ENCODE measurements around the gene NAA20. TPM values are rescaled to one million over a fixed set of nuclear protein-coding genes. Genes with fewer than 3 reads are reported as not detected.

Gene NAA20
- total and polyA plus RNA-seq, 2 donors (not counting 1 experiment from before 2014, with no cell fraction given), result 20.3 to 27.1 TPM

GRCh38 chr20:19968466-19969073 is 48.6 kb upstream of the NAA20 start:
- no peak for TF ChIP-seq EZH2 (IDR thresholded peaks at IDR 0.05; ENCODE audit: borderline replicate concordance, insufficient read depth, low read depth, low read length, poor library complexity, severe bottlenecking)
- TF ChIP-seq, protein P1, sequence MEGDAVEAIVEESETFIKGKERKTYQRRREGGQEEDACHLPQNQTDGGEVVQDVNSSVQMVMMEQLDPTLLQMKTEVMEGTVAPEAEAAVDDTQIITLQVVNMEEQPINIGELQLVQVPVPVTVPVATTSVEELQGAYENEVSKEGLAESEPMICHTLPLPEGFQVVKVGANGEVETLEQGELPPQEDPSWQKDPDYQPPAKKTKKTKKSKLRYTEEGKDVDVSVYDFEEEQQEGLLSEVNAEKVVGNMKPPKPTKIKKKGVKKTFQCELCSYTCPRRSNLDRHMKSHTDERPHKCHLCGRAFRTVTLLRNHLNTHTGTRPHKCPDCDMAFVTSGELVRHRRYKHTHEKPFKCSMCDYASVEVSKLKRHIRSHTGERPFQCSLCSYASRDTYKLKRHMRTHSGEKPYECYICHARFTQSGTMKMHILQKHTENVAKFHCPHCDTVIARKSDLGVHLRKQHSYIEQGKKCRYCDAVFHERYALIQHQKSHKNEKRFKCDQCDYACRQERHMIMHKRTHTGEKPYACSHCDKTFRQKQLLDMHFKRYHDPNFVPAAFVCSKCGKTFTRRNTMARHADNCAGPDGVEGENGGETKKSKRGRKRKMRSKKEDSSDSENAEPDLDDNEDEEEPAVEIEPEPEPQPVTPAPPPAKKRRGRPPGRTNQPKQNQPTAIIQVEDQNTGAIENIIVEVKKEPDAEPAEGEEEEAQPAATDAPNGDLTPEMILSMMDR (IDR thresholded peaks at IDR 0.05), result no peak
- intact Hi-C loops (cut with micrococcal nuclease), result no loop called here
- Histone ChIP-seq H3K4me2 (replicated peaks; ENCODE audit: low read depth, low read length, poor library complexity, severe bottlenecking) (no peak overlapping the region), H3K27me3 (replicated peaks in 1 of 4; ENCODE audit: control extremely low read depth in 1 of 4, control insufficient read depth in 3 of 4, insufficient read depth in 4 of 4, low read length in 3 of 4) (no peaks in the 10 kb centered on the region), H4K20me1 (ENCODE audit: control insufficient read depth, insufficient read depth, low read length, poor library complexity, severe bottlenecking) (no peaks in the 10 kb centered on the region), H3K4me3 (ENCODE audit: control extremely low read depth in 1 of 5, extremely low read depth in 1 of 5, insufficient read depth in 1 of 5, low read depth in 2 of 5, low read length in 4 of 5) (no peak overlapping the region), H3K27ac (ENCODE audit: low read length in 2 of 2) (no peak overlapping the region), H3K4me1 (ENCODE audit: control insufficient read depth in 2 of 2, insufficient read depth in 2 of 2, low read length in 2 of 2) (peaks cover 0 to 7% of the 10 kb centered on the region in 2 donors), H2AFZ (ENCODE audit: insufficient read depth, low read depth, low read length, poor library complexity, severe bottlenecking) (no peak overlapping the region), H3K9ac (ENCODE audit: low read length) (no peak overlapping the region), H3K9me3 (ENCODE audit: control extremely low read depth in 1 of 3, control insufficient read depth in 2 of 3, insufficient read depth in 1 of 3, low read length in 2 of 3) (no peaks in the 10 kb centered on the region), H3K36me3 (replicated peaks in 1 of 2; ENCODE audit: control extremely low read depth in 1 of 2, control insufficient read depth in 1 of 2, extremely low read depth in 1 of 2, insufficient read depth in 2 of 2, low read length in 1 of 2) (no peaks in the 10 kb centered on the region), H3K79me2 (ENCODE audit: control insufficient read depth, insufficient read depth, low read length) (no peaks in the 10 kb centered on the region)
- H3K4me1 Mint-ChIP-seq, result peaks cover 6% of the 10 kb centered on the region
- no peak for ATAC-seq (ENCODE audit: low read depth)
- ChIA-PET POLR2A (no interaction called here), CTCF (no interaction called here)
- H3K27ac Mint-ChIP-seq, result no peak overlapping the region
- no peak for DNase-seq
- no peaks in the 10 kb centered on the region for H3K27me3 Mint-ChIP-seq
- 83% methylated on average over 1 of the region's 4 CpGs for WGBS (ENCODE audit: insufficient coverage)
- no peak overlapping the region for H3K4me3 Mint-ChIP-seq
- no peaks in the 10 kb centered on the region for H3K9me3 Mint-ChIP-seq (ENCODE audit: insufficient read depth)

GRCh38 chr20:19969106-19969505 is 48.1 kb upstream of the NAA20 start:
- no peak overlapping the region for H3K4me3 ChIP-seq (ENCODE audit: control extremely low read depth in 1 of 5, extremely low read depth in 1 of 5, insufficient read depth in 1 of 5, low read depth in 2 of 5, low read length in 4 of 5)
- ATAC-seq (ENCODE audit: low read depth), result no peak
- POLR2A ChIA-PET, result no interaction called here

More at GRCh38 chr20:19969106-19969505, 48.1 kb upstream of the NAA20 start:
- H3K4me1 ChIP-seq (ENCODE audit: control insufficient read depth in 2 of 2, insufficient read depth in 2 of 2, low read length in 2 of 2), result peaks cover 0 to 7% of the 10 kb centered on the region in 2 donors
- CTCF ChIA-PET, result interaction anchor here (0.6 kb wide), 1 partner anchor 271 kb away, joined by 4 read pairs; no protein-coding TSS in a partner anchor
- H3K27me3 ChIP-seq (replicated peaks in 1 of 4; ENCODE audit: control extremely low read depth in 1 of 4, control insufficient read depth in 3 of 4, insufficient read depth in 4 of 4, low read length in 3 of 4), result no peaks in the 10 kb centered on the region
- 100% methylated on average over 4 of the region's 5 CpGs for WGBS (ENCODE audit: insufficient coverage)
- H3K9me3 ChIP-seq (ENCODE audit: control extremely low read depth in 1 of 3, control insufficient read depth in 2 of 3, insufficient read depth in 1 of 3, low read length in 2 of 3), result no peaks in the 10 kb centered on the region
- no peaks in the 10 kb centered on the region for H3K36me3 ChIP-seq (replicated peaks in 1 of 2; ENCODE audit: control extremely low read depth in 1 of 2, control insufficient read depth in 1 of 2, extremely low read depth in 1 of 2, insufficient read depth in 2 of 2, low read length in 1 of 2)
- Mint-ChIP-seq H3K4me3 (no peak overlapping the region), H3K9me3 (ENCODE audit: insufficient read depth) (no peaks in the 10 kb centered on the region), H3K4me1 (peaks cover 6% of the 10 kb centered on the region), H3K27me3 (no peaks in the 10 kb centered on the region), H3K27ac (no peak overlapping the region)
- no peak for TF ChIP-seq EZH2 (IDR thresholded peaks at IDR 0.05; ENCODE audit: borderline replicate concordance, insufficient read depth, low read depth, low read length, poor library complexity, severe bottlenecking)
- TF ChIP-seq, protein P1 (IDR thresholded peaks at IDR 0.05), result no peak
- no peak overlapping the region for H3K4me2 ChIP-seq (replicated peaks; ENCODE audit: low read depth, low read length, poor library complexity, severe bottlenecking)
- intact Hi-C loops (cut with micrococcal nuclease), result no loop called here
- H3K79me2 ChIP-seq (ENCODE audit: control insufficient read depth, insufficient read depth, low read length), result no peaks in the 10 kb centered on the region
- H3K27ac ChIP-seq (ENCODE audit: low read length in 2 of 2), result no peak overlapping the region
- DNase-seq, result no peak
- H2AFZ ChIP-seq (ENCODE audit: insufficient read depth, low read depth, low read length, poor library complexity, severe bottlenecking), result no peak overlapping the region
- H4K20me1 ChIP-seq (ENCODE audit: control insufficient read depth, insufficient read depth, low read length, poor library complexity, severe bottlenecking), result no peaks in the 10 kb centered on the region
- H3K9ac ChIP-seq (ENCODE audit: low read length), result no peak overlapping the region
